SIG-M5 treated with dmso at 0.1 percent for 504 hours (cell line): Measurements from ENCODE around the gene DTNB.

Source experiments
- DNase-seq: peaks from one replicate; lab custom pipeline; 2025; ENCODE audit not compliant: unreplicated experiment; lab: John Stamatoyannopoulos, UW

DTNB gene

GRCh38 chr2:25332571-25332970, 340.8 kb downstream of the DTNB start:
- DNase-seq, result no peak

DNA sequence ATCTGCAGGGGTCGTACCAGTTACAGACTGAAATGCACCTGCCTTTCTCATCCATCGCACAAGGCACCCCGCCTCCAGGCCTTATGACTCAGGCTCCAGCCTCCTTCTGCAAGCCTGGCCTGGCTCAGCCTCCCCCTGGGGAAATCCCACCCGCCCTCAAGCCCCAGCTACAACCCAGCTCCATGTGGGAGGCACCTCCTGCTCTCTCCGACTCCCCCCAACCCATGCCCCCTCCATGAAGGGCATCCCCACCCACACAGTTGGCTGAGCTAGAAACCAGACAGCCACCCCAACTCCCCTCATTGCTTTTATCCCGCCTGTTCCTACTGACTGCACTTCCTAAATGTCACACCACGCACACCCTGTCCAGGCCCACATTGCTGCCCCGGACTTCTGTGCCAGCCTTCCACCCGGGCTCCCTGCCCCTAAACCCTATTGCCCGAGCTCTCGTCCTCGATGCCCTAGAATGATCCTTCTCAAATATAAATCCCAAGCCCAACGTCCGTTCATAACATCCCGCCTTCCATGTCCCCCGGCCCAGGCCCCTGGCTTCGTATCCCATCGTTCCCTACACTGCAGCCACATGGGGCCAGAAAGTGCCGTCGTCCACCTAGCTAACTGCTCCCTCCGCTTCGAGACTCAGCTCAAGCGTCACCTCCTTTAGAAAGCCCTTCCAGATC, 341.6 kb downstream of the DTNB start:
- DNase-seq, result no peak

DNA sequence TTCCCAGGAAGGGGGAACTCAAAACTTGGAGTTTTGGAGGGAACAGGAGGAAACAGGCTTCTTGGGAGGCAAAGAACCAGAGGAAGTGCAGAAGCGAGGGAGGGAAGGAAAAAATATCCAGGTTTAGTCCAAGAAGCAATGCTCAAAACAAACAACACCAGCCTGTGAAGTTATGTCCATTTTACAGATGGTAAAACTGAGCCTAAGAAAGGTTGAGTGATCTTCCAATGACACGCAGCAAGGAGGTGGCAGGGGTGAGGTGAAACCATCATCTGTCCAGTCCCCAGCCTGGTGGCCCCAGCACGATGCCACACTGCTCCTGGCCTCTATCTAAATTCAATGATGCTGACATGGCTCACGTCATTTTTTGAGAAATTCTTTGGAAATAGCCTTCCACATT, 342.4 kb downstream of the DTNB start:
- DNase-seq, result no peak

DNA sequence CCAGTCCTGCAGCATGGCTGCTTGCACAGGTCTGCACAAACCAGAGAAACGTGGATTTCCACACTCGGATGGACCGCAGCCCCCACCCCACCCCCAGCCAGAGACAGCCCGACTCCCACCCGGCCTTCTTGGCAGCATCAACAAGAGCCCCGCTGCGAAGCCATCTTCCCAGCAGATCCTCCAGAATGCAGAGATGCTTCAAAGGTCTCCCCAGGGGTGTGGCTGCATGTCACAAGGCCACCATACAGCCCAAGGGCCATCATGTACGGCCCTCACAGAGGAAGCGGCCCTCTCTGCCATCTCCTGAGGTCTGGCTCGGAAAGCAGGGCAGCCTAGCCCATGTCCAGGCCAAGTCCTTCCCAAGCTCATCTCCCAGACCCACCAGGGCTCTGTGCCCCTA, 343.1 kb downstream of the DTNB start:
- DNase-seq, result no peak

GRCh38 chr2:25328152-25329085, 345.0 kb downstream of the DTNB start:
- DNase-seq, result no peak
